WTC11 (cell line): ENCODE data around the gene COQ9. TPM values are rescaled to one million over a fixed set of nuclear protein-coding genes. Genes with fewer than 3 reads are reported as not detected.

Experiments
- ATAC-seq: fragments of 200-7000 bp; cut with Tn5 transposase; 2 replicates; pipeline ENCODE4 v1.10.0; 2021; ENCODE audit warnings: mild to moderate bottlenecking, moderate library complexity
- CTCF ChIA-PET: fragments of 300-600 bp; sonication (Branson Sonifier 250); formaldehyde crosslinking; loops from one replicate; lab custom pipeline; 2021; ENCODE audit warnings: antibody characterized with exemption; lab: Charles Lee
- POLR2A ChIA-PET: fragments of 350-600 bp; sonication (Branson Sonifier 250); formaldehyde crosslinking; loops from one replicate; lab custom pipeline; 2021; ENCODE audit warnings: antibody characterized with exemption; lab: Charles Lee
- DNase-seq: peaks from one replicate; pipeline ENCODE4 v3.0.0; 2021; ENCODE audit warnings: low spot score
- H3K27ac Mint-ChIP-seq: 2 replicates; pipeline ENCODE4 v1.8.0; 2021; ENCODE audit warnings: mixed read lengths
- H3K27me3 Mint-ChIP-seq: 2 replicates; pipeline ENCODE4 v1.8.0; 2021; ENCODE audit warnings: low read depth, mild to moderate bottlenecking, moderate library complexity, mixed read lengths
- H3K36me3 Mint-ChIP-seq: 2 replicates; pipeline ENCODE4 v1.8.0; 2021; ENCODE audit warnings: mixed read lengths
- H3K4me1 Mint-ChIP-seq: 2 replicates; pipeline ENCODE4 v1.8.0; 2022; ENCODE audit warnings: mixed read lengths
- H3K4me3 Mint-ChIP-seq: 2 replicates; pipeline ENCODE4 v1.8.0; 2021; ENCODE audit warnings: mild to moderate bottlenecking, moderate library complexity, mixed read lengths
- H3K9me3 Mint-ChIP-seq: 2 replicates; pipeline ENCODE4 v1.8.0; 2021; ENCODE audit warnings: mixed read lengths
- AFF4 ChIP-seq: sonication (generic); formaldehyde crosslinking; IDR thresholded peaks from 2 replicates; pipeline ENCODE4 v1.8.1; 2023; ENCODE audit warnings: mild to moderate bottlenecking, missing genetic modification reagents, borderline replicate concordance
- ATF2 ChIP-seq: sonication (generic); formaldehyde crosslinking; IDR thresholded peaks from 2 replicates; pipeline ENCODE4 v1.8.1; 2022; ENCODE audit warnings: low read depth, missing genetic modification reagents, borderline replicate concordance
- EMX1 ChIP-seq: fragments of 250-450 bp; sonication (Bioruptor Pico); IDR thresholded peaks from 2 replicates; pipeline ENCODE4 v1.8.0; 2021; ENCODE audit warnings: mild to moderate bottlenecking
- ESRRA ChIP-seq: sonication (generic); formaldehyde crosslinking; IDR thresholded peaks from 2 replicates; pipeline ENCODE4 v1.8.1; 2022; ENCODE audit warnings: mild to moderate bottlenecking, missing genetic modification reagents, borderline replicate concordance
- HMGA2 ChIP-seq: fragments of 250-450 bp; sonication (Bioruptor Pico); IDR thresholded peaks from 2 replicates; pipeline ENCODE4 v1.4.0; 2021; ENCODE audit warnings: mild to moderate bottlenecking, moderate library complexity
- MXD4 ChIP-seq: fragments of 250-450 bp; sonication (Bioruptor Pico); IDR thresholded peaks from 2 replicates; pipeline ENCODE4 v1.8.0; 2021; ENCODE audit warnings: mild to moderate bottlenecking, moderate library complexity, borderline replicate concordance
- NR3C1 ChIP-seq: sonication (generic); formaldehyde crosslinking; conservative IDR thresholded peaks from 2 replicates; pipeline ENCODE4 v1.8.1; 2023; ENCODE audit warnings: low read depth, mild to moderate bottlenecking, missing genetic modification reagents
- SMAD3 ChIP-seq: sonication (generic); formaldehyde crosslinking; IDR thresholded peaks from 2 replicates; pipeline ENCODE4 v1.8.0; 2022; ENCODE audit warnings: missing genetic modification reagents, mild to moderate bottlenecking, borderline replicate concordance
- ZNF219 ChIP-seq: sonication (generic); formaldehyde crosslinking; IDR thresholded peaks from 2 replicates; pipeline ENCODE4 v1.8.0; 2023; ENCODE audit warnings: missing genetic modification reagents, mild to moderate bottlenecking, borderline replicate concordance
- ZNF532 ChIP-seq: fragments of 250-450 bp; sonication (Bioruptor Pico); IDR thresholded peaks from 2 replicates; pipeline ENCODE4 v1.9.0; 2021; ENCODE audit warnings: mild to moderate bottlenecking, borderline replicate concordance
- total RNA-seq: library from RNA; stranded (reverse); gene quantifications from 3 replicates; pipeline ENCODE4 v1.2.3, GENCODE V29; 2021
- TF ChIP-seq, protein P1 (sequence below): fragments of 250-450 bp; sonication (Bioruptor Pico); IDR thresholded peaks from 2 replicates; pipeline ENCODE4 v1.9.0; 2021; ENCODE audit warnings: mild to moderate bottlenecking
- TF ChIP-seq, protein P2 (sequence below): sonication (generic); formaldehyde crosslinking; IDR thresholded peaks from 2 replicates; pipeline ENCODE4 v1.8.1; 2023; ENCODE audit warnings: mild to moderate bottlenecking, missing genetic modification reagents, moderate library complexity
- TF ChIP-seq, protein P3 (sequence below): sonication (generic); formaldehyde crosslinking; IDR thresholded peaks from 2 replicates; pipeline ENCODE4 v1.8.0; 2023; ENCODE audit warnings: missing genetic modification reagents, mild to moderate bottlenecking, borderline replicate concordance

COQ9 gene
- total RNA-seq, 1 experiment from 2014 or later, result 39.2 TPM

- no peak for TF ChIP-seq ZNF532 (CRISPR knock-in tag)
- TF ChIP-seq SMAD3 (CRISPR knock-in tag), result no peak
- no peak for TF ChIP-seq ESRRA
- TF ChIP-seq AFF4, result no peak
- TF ChIP-seq, protein P1, sequence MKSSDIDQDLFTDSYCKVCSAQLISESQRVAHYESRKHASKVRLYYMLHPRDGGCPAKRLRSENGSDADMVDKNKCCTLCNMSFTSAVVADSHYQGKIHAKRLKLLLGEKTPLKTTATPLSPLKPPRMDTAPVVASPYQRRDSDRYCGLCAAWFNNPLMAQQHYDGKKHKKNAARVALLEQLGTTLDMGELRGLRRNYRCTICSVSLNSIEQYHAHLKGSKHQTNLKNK (CRISPR knock-in tag), result no peak
- no peak for TF ChIP-seq EMX1 (CRISPR knock-in tag)
- TF ChIP-seq NR3C1 (CRISPR knock-in tag), result no peak
- TF ChIP-seq MXD4, result no peak
- TF ChIP-seq ATF2 (CRISPR knock-in tag), result no peak
These were observed 14.3 kb upstream of the COQ9 start (continued) for GRCh38 chr16:57432989-57433388.

DNA sequence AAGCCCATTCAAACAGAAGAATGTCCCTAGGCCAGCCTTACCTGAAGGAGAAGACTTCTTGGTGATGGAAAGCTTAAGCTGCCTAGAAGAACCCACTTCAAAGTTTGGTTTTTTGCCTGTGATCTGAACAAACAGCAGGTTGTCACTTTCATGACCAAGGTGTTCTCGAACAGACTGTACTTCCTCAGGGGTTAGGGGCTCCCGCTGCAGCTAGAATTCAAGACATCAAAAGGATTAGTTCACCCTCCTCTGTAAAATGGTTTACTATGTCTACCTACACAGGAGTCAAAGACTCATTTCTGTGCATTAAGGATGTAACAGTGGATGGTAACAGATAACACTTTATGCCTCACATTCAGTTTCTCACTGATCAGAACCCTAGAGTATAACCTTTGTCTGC, 13.3 kb upstream of the COQ9 start:
- H3K4me1 Mint-ChIP-seq, result no peaks in the 10 kb centered on the region
- peaks cover 75% of the 10 kb centered on the region for H3K36me3 Mint-ChIP-seq
- H3K4me3 Mint-ChIP-seq, result no peak overlapping the region
- DNase-seq (no peak), ATAC-seq (no peak)
- ChIA-PET CTCF (no interaction called here), POLR2A (no interaction called here)
- no peak overlapping the region for H3K27ac Mint-ChIP-seq
- H3K27me3 Mint-ChIP-seq, result no peaks in the 10 kb centered on the region
- no peaks in the 10 kb centered on the region for H3K9me3 Mint-ChIP-seq
- TF ChIP-seq ZNF219 (no peak), AFF4 (no peak), HMGA2 (CRISPR knock-in tag) (no peak)
- TF ChIP-seq, protein P2, sequence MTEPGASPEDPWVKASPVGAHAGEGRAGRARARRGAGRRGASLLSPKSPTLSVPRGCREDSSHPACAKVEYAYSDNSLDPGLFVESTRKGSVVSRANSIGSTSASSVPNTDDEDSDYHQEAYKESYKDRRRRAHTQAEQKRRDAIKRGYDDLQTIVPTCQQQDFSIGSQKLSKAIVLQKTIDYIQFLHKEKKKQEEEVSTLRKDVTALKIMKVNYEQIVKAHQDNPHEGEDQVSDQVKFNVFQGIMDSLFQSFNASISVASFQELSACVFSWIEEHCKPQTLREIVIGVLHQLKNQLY (CRISPR knock-in tag), result no peak
- TF ChIP-seq, protein P1 (CRISPR knock-in tag), result no peak
- TF ChIP-seq, protein P3, sequence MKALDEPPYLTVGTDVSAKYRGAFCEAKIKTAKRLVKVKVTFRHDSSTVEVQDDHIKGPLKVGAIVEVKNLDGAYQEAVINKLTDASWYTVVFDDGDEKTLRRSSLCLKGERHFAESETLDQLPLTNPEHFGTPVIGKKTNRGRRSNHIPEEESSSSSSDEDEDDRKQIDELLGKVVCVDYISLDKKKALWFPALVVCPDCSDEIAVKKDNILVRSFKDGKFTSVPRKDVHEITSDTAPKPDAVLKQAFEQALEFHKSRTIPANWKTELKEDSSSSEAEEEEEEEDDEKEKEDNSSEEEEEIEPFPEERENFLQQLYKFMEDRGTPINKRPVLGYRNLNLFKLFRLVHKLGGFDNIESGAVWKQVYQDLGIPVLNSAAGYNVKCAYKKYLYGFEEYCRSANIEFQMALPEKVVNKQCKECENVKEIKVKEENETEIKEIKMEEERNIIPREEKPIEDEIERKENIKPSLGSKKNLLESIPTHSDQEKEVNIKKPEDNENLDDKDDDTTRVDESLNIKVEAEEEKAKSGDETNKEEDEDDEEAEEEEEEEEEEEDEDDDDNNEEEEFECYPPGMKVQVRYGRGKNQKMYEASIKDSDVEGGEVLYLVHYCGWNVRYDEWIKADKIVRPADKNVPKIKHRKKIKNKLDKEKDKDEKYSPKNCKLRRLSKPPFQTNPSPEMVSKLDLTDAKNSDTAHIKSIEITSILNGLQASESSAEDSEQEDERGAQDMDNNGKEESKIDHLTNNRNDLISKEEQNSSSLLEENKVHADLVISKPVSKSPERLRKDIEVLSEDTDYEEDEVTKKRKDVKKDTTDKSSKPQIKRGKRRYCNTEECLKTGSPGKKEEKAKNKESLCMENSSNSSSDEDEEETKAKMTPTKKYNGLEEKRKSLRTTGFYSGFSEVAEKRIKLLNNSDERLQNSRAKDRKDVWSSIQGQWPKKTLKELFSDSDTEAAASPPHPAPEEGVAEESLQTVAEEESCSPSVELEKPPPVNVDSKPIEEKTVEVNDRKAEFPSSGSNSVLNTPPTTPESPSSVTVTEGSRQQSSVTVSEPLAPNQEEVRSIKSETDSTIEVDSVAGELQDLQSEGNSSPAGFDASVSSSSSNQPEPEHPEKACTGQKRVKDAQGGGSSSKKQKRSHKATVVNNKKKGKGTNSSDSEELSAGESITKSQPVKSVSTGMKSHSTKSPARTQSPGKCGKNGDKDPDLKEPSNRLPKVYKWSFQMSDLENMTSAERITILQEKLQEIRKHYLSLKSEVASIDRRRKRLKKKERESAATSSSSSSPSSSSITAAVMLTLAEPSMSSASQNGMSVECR (CRISPR knock-in tag), result no peak
